Hepatocyte (in vitro differentiated cells): ENCODE results near the gene LINGO1. TPM values are rescaled to one million over a fixed set of nuclear protein-coding genes. Genes with fewer than 3 reads are reported as not detected.

Source experiments
- DNase-seq: peaks from one replicate; pipeline ENCODE4 v3.0.0-alpha.2; 2016; ENCODE audit warnings: low spot score
- H2AFZ ChIP-seq: fragments of 200-600 bp; sonication (generic); 2 replicates; pipeline ENCODE4 v1.6.0; 2016; ENCODE audit warnings: antibody characterized with exemption, mild to moderate bottlenecking
- H3K27ac ChIP-seq: fragments of 200-600 bp; sonication (generic); 2 replicates; pipeline ENCODE4 v1.5.1; 2016; ENCODE audit warnings: mild to moderate bottlenecking
- H3K27me3 ChIP-seq: fragments of 200-600 bp; sonication (generic); 2 replicates; pipeline ENCODE4 v1.6.1; 2016
- H3K36me3 ChIP-seq: fragments of 200-600 bp; sonication (generic); replicated peaks from 2 replicates; pipeline ENCODE4 v1.5.1; 2016; ENCODE audit warnings: low read depth; ENCODE audit not compliant: insufficient read depth
- H3K4me1 ChIP-seq: fragments of 200-600 bp; sonication (generic); 2 replicates; pipeline ENCODE4 v1.5.1; 2016; ENCODE audit warnings: mild to moderate bottlenecking, moderate library complexity; ENCODE audit not compliant: insufficient read depth
- H3K4me2 ChIP-seq: fragments of 200-600 bp; sonication (generic); 2 replicates; pipeline ENCODE4 v1.6.0; 2016
- H3K4me3 ChIP-seq: fragments of 200-600 bp; sonication (generic); 2 replicates; pipeline ENCODE4 v1.5.1; 2016; ENCODE audit warnings: mild to moderate bottlenecking
- H3K79me2 ChIP-seq: fragments of 200-600 bp; sonication (generic); 2 replicates; pipeline ENCODE4 v1.6.0; 2017; ENCODE audit warnings: mild to moderate bottlenecking
- H3K9me2 ChIP-seq: fragments of 200-600 bp; sonication (generic); replicated peaks from 2 replicates; pipeline ENCODE4 v1.6.0; 2017; ENCODE audit warnings: mild to moderate bottlenecking; ENCODE audit not compliant: insufficient read depth
- H3K9me3 ChIP-seq: fragments of 200-600 bp; sonication (generic); 2 replicates; pipeline ENCODE4 v1.5.1; 2016; ENCODE audit warnings: low read depth, mild to moderate bottlenecking
- H4K20me1 ChIP-seq: fragments of 200-600 bp; sonication (generic); 2 replicates; pipeline ENCODE4 v1.6.0; 2016; ENCODE audit warnings: mild to moderate bottlenecking; ENCODE audit not compliant: insufficient read depth, poor library complexity, severe bottlenecking
- EZH2 ChIP-seq: fragments of 200-600 bp; sonication (generic); IDR thresholded peaks from 2 replicates; pipeline ENCODE4 v1.6.1; 2016; ENCODE audit warnings: antibody characterized with exemption, mild to moderate bottlenecking, borderline replicate concordance
- EZH2phosphoT487 ChIP-seq: fragments of 200-600 bp; sonication (generic); IDR thresholded peaks from one replicate; pipeline ENCODE4 v1.6.1; 2018; ENCODE audit warnings: antibody characterized with exemption, mild to moderate bottlenecking, low read depth, moderate library complexity; ENCODE audit not compliant: unreplicated experiment, severe bottlenecking
- WGBS: methylation state at CpG from one replicate; pipeline ENCODE4 v1.1.6; 2016; ENCODE audit warnings: low lambda C conversion rate; ENCODE audit errors: missing lambda C conversion rate; 5-methylcytosine and 5-hydroxymethylcytosine counted together
- polyA plus RNA-seq: library from polyadenylated mRNA; unstranded; fragments of >200 nt; fragmentation: Nextera tagmentation; extraction: Ambion mirVana; gene quantifications from 2 replicates; pipeline ENCODE4 v1.2.1, GENCODE V29; 2016
- total RNA-seq: library from RNA; depleted of rRNA; stranded (reverse); fragments of >200 nt; gene quantifications from 2 replicates; pipeline ENCODE4 v1.2.3, GENCODE V29; 2014
- TF ChIP-seq, protein P1 (sequence below): fragments of 200-600 bp; sonication (generic); IDR thresholded peaks from 2 replicates; pipeline ENCODE4 v1.5.1; 2016; ENCODE audit warnings: antibody characterized with exemption, mild to moderate bottlenecking; ENCODE audit not compliant: poor library complexity

Gene LINGO1
- total and polyA plus RNA-seq, 2 experiments from 2014 or later, result 4.3 to 5.1 TPM

DNA sequence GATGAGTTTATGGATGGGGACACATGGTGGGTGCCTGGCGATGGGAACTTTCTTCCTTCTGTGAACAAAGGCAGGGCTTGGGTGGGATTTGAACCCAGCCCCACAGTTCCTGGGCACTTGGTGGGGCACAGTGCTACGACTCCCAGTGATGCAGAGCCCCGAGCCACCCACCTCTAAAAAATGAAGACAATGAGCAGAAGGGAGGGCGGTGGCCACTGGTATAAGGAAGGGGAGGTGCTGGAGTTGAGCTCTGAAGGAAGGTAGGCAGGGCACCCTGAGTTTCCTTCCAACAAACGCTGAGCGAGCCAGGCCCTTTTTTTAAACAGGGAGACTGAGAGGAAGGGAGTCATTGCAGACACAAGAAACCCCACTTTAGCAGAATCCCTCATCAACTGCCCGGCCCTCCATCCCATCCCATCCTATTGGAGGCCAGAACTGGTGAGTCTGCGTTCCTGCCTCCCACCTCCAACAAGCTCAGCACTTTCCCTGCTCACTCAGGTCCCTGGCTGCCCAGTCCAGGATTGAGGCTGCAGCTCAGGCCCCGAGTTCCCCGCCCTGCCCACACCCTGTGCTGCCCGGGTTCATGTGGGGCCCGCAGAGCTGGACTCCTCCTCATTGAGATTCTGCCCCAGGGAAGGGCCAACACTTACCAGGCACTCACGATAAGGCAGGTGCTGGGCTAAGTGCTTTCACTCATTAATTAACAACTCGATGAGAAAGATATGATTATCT, 57.3 kb downstream of the LINGO1 start:
- H3K4me3 ChIP-seq, result no peak overlapping the region
- H3K9me2 ChIP-seq, result no peaks in the 10 kb centered on the region
- H2AFZ ChIP-seq, result no peak overlapping the region
- no peaks in the 10 kb centered on the region for H3K36me3 ChIP-seq
- no peak overlapping the region for H3K4me2 ChIP-seq
- no peaks in the 10 kb centered on the region for H4K20me1 ChIP-seq
- H3K27me3 ChIP-seq, result no peaks in the 10 kb centered on the region
- TF ChIP-seq, protein P1, sequence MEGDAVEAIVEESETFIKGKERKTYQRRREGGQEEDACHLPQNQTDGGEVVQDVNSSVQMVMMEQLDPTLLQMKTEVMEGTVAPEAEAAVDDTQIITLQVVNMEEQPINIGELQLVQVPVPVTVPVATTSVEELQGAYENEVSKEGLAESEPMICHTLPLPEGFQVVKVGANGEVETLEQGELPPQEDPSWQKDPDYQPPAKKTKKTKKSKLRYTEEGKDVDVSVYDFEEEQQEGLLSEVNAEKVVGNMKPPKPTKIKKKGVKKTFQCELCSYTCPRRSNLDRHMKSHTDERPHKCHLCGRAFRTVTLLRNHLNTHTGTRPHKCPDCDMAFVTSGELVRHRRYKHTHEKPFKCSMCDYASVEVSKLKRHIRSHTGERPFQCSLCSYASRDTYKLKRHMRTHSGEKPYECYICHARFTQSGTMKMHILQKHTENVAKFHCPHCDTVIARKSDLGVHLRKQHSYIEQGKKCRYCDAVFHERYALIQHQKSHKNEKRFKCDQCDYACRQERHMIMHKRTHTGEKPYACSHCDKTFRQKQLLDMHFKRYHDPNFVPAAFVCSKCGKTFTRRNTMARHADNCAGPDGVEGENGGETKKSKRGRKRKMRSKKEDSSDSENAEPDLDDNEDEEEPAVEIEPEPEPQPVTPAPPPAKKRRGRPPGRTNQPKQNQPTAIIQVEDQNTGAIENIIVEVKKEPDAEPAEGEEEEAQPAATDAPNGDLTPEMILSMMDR, result no peak
- TF ChIP-seq EZH2phosphoT487, result no peak
- no peak overlapping the region for H3K27ac ChIP-seq
- no peaks in the 10 kb centered on the region for H3K9me3 ChIP-seq
- H3K4me1 ChIP-seq, result no peaks in the 10 kb centered on the region
- WGBS, result 76% methylated on average over 14 of the region's 14 CpGs
- H3K79me2 ChIP-seq, result no peaks in the 10 kb centered on the region
- no peak for DNase-seq

DNA sequence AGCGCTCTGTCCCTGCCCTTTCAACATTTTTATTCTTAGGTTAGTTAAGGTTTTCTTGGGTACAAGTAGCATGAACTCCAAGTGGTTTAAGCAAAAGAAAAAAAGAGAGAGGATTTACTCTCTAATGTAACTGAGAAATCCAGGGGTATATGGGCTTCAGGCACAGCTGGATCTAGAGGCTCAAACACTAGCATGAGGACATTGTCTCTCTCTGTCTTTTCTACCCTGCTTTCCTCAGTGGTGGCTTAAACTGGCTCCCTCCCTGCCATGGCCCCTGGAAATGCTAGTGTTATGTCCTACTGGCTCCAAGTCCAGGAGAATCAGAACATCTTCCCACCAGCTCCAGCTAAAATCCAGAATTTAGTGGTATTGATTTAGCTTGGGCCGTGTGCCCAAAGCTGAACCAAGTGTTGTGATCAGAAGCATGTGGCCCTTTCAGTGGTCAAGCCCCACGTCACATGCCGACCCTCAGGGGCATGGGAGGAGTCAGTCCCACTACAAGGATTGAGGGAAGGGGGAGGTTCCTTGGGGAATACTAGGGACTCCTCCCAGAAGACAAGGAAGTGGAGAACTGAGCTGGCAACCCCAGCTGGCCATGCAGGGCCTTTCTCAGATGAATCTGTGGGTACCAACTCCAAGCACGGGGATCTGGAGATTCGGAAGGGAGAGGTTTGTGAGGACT, 58.0 kb downstream of the LINGO1 start:
- no peak for TF ChIP-seq EZH2
- no peak for TF ChIP-seq EZH2phosphoT487
- TF ChIP-seq, protein P1, result no peak

DNA sequence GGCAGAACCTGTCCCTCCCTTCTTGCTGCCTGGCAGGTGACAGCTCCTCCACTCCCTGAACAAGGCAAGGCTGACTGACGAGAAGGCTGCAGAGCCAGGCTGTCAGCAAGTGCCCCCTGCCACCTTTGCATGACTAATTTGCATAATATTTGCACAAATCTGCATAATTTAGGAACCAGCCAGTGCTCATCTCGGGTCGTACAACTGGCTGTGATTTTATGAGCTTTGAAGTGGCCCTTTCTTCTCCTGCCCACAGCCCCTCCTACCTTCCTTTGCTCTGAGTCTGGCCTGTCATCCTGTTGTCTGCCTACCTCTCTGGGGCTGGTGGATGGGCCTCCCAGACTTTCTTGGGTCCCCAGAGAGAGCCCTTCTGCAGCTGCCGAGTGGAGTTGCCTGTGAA, 58.9 kb downstream of the LINGO1 start:
- Histone ChIP-seq H3K9me2 (no peaks in the 10 kb centered on the region), H3K4me1 (peaks cover 13% of the 10 kb centered on the region), H3K27me3 (no peaks in the 10 kb centered on the region), H3K4me2 (no peak overlapping the region), H3K4me3 (no peak overlapping the region), H3K27ac (no peak overlapping the region), H3K36me3 (no peaks in the 10 kb centered on the region), H4K20me1 (no peaks in the 10 kb centered on the region), H3K9me3 (no peaks in the 10 kb centered on the region), H2AFZ (no peak overlapping the region), H3K79me2 (no peaks in the 10 kb centered on the region)
- TF ChIP-seq, protein P1, result no peak
- TF ChIP-seq EZH2phosphoT487 (no peak), EZH2 (no peak)
- 81% methylated on average over 4 of the region's 4 CpGs for whole genome bisulfite sequencing
- no peak for DNase-seq

More for the DNA sequence above, 58.0 kb downstream of the LINGO1 start:
- Histone ChIP-seq H3K27me3 (no peaks in the 10 kb centered on the region), H3K9me2 (no peaks in the 10 kb centered on the region), H2AFZ (no peak overlapping the region), H3K9me3 (no peaks in the 10 kb centered on the region), H3K4me3 (no peak overlapping the region), H3K4me2 (no peak overlapping the region), H3K27ac (no peak overlapping the region), H3K4me1 (peaks cover 5% of the 10 kb centered on the region), H4K20me1 (no peaks in the 10 kb centered on the region), H3K36me3 (no peaks in the 10 kb centered on the region), H3K79me2 (no peaks in the 10 kb centered on the region)
- DNase-seq, result no peak
- WGBS, result 90% methylated on average over 6 of the region's 6 CpGs
